ENCODE measurements around the gene LY6G6D. TPM values are rescaled to one million over a fixed set of nuclear protein-coding genes. Genes with fewer than 3 reads are reported as not detected.
A peak's percentile ranks its signal among the peaks of the same experiment; 100 is the strongest.

LY6G6D gene
- total RNA-seq, 1 experiment from 2014 or later: not detected

DNA sequence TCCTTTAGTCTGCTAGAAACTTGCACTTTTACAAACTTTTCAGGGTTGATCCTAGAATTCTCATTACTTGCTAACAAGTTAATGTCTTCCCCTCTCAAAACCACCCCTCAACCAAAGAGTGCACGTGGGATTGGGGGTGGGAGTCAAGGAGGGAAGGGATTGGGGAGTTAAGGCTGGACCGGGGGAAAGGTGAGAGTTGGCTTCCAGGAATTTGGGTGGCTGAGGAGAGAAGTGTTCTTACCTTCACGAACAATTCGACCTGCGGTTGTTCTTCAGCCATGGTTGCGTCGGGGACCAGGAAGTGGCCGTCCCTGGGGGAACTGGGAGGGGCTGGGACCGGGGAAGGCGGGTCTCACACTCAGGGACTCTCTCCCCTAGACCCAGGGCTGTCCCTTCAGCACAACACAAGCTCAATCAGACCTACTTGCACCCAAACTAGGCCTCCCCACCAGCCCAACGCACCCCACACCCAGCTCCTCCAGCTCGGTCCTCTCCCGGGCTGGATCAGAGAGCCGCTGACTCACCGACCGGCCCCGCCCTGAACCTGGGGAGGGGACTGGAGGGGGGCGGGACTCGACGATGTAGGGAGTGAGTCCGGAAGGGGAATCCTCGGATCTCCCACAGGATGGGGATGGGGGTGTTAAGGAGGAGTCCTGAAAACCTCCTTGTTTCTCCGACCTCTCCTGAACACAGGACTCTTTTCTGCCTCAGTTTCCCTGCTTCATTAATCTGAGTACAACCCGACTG, 21.0 kb downstream of the LY6G6D start, which contains the start of gene CLIC1:
Gene CLIC1, minus strand, starts transcription at position 510 of the 747 bp plus-strand sequence. Its CDS starts 230 bp downstream, at position 280.
- Histone ChIP-seq H2AFZ (ENCODE audit: low read length) (no peak within 1 kb of the TSS), H3K9ac (ENCODE audit: extremely low read depth, insufficient read length, low read length) (peak within 1 kb of the TSS; percentile 40), H4K8ac (replicated peaks; ENCODE audit: insufficient read length, low read depth, low read length) (no peak within 1 kb of the TSS), H2BK5ac (ENCODE audit: insufficient read length, low read length) (no peak within 1 kb of the TSS), H3K4me1 (ENCODE audit: insufficient read depth, low read length) (peaks cover 16% of the 10 kb centered on the region), H3K18ac (ENCODE audit: insufficient read length, low read depth, low read length) (no peak within 1 kb of the TSS), H3K27me3 (ENCODE audit: insufficient read depth, low read length) (no peaks in the 10 kb centered on the region), H4K5ac (ENCODE audit: insufficient read length, low read depth, low read length) (no peak within 1 kb of the TSS), H3K23ac (ENCODE audit: insufficient read length, low read depth, low read length) (no peak within 1 kb of the TSS), H3K79me1 (ENCODE audit: insufficient read depth, low read depth, low read length, poor library complexity, severe bottlenecking) (no peaks in the 10 kb centered on the region), H4K20me1 (ENCODE audit: control insufficient read depth, insufficient read depth, insufficient read length) (no peaks in the 10 kb centered on the region), H2BK12ac (ENCODE audit: insufficient read length, low read depth, low read length) (no peak within 1 kb of the TSS), H4K91ac (ENCODE audit: insufficient read length, low read depth, low read length) (no peak within 1 kb of the TSS), H3K4me2 (ENCODE audit: insufficient read depth, insufficient read length, low read length) (peak within 1 kb of the TSS; percentile 87), H2AK5ac (ENCODE audit: insufficient read length, low read length) (no peak within 1 kb of the TSS), H3K79me2 (ENCODE audit: insufficient read depth, low read length) (peaks cover 6% of the 10 kb centered on the region; the same call in 1 of the 2 replicates), H3K56ac (ENCODE audit: insufficient read length, low read depth, low read length) (no peak within 1 kb of the TSS), H3K23me2 (ENCODE audit: insufficient read length, low read depth, low read length, poor library complexity, severe bottlenecking) (peaks cover 32% of the 10 kb centered on the region), H2BK120ac (ENCODE audit: low read depth, low read length, poor library complexity, severe bottlenecking) (no peak within 1 kb of the TSS), H3K14ac (ENCODE audit: insufficient read depth, low read length) (peak within 1 kb of the TSS; percentile 7), H2BK20ac (ENCODE audit: low read depth, low read length, poor library complexity, severe bottlenecking) (no peak within 1 kb of the TSS), H3T11ph (ENCODE audit: low read length) (no peak within 1 kb of the TSS), H3K4ac (ENCODE audit: low read depth, low read length) (no peak within 1 kb of the TSS), H2BK15ac (ENCODE audit: low read depth, low read length) (no peak within 1 kb of the TSS), H3K9me3 (ENCODE audit: control insufficient read depth, low read depth, low read length) (no peaks in the 10 kb centered on the region), H3K27ac (ENCODE audit: insufficient read length, low read depth, low read length) (no peak within 1 kb of the TSS)
- peaks cover 33 to 36% (median 36%) of the 10 kb centered on the region in 3 experiments for H3K36me3 Mint-ChIP-seq (ENCODE audit: insufficient read depth in 1 of 3, low read depth in 3 of 3)
- H3K4me3 Mint-ChIP-seq: peak within 1 kb of the TSS; percentile 91 to 98
- WGBS (ENCODE audit: extremely low coverage, insufficient read length, low lambda C conversion rate): no CpG with 5 or more reads among the region's 24 CpGs
- peak within 1 kb of the TSS; percentile 81 to 97 (median 89); a peak in 6 of 7 replicates for H3K27ac Mint-ChIP-seq
- H3K27me3 Mint-ChIP-seq (ENCODE audit: low read depth): no peaks in the 10 kb centered on the region
- peaks cover 44 to 54% of the 10 kb centered on the region in 2 experiments for H3K4me1 Mint-ChIP-seq
- no peak for TF ChIP-seq CTCF (conservative IDR thresholded peaks at IDR 0.05)
- H3K9me3 Mint-ChIP-seq: no peaks in the 10 kb centered on the region
- DNase-seq: peak; percentile 88
